SK-N-SH treated with all-trans-retinoic acid at 6 μM for 48 hours (cell line): Measurements from ENCODE around the gene KIAA0319L.

Experiments
- ARNTL ChIP-seq: fragments of 450-650 bp; formaldehyde crosslinking; IDR thresholded peaks from 2 replicates; pipeline ENCODE4 v1.5.0; 2020; ENCODE audit warnings: low read depth, mild to moderate bottlenecking, moderate library complexity, borderline replicate concordance
- CREB5 ChIP-seq: fragments of 250-450 bp; sonication (Bioruptor Pico); IDR thresholded peaks from 2 replicates; pipeline ENCODE4 v1.5.1; 2020; ENCODE audit warnings: low read depth, mild to moderate bottlenecking, moderate library complexity
- RARB ChIP-seq: fragments of 250-450 bp; sonication (Bioruptor Pico); IDR thresholded peaks from 2 replicates; pipeline ENCODE4 v1.8.0; 2021; ENCODE audit warnings: mild to moderate bottlenecking, moderate library complexity
- SNAI2 ChIP-seq: fragments of 250-450 bp; sonication (Bioruptor Pico); IDR thresholded peaks from 2 replicates; pipeline ENCODE4 v1.5.0; 2020; ENCODE audit warnings: mild to moderate bottlenecking, moderate library complexity

GRCh38 chr1:35586808-35587207, 29.6 kb upstream of the KIAA0319L start:
- TF ChIP-seq RARB (CRISPR knock-in tag) (no peak), ARNTL (no peak), SNAI2 (no peak), CREB5 (CRISPR knock-in tag) (no peak)
